Activated CD4-positive, alpha-beta T cell treated with anti-CD3 and anti-CD28 coated beads, Interleukin-2, Interleukin-4, amounts not matched to agents 100 ng/mL and 50 ng/mL, durations not matched to agents 16 hours and 8 hours (primary cell): ENCODE data around the gene SIGLEC6.

Experiments used
- DNase-seq: peaks from one replicate; pipeline ENCODE4 v3.0.0-alpha.2; 2020; ENCODE audit warnings: low spot score

SIGLEC6 gene

DNA sequence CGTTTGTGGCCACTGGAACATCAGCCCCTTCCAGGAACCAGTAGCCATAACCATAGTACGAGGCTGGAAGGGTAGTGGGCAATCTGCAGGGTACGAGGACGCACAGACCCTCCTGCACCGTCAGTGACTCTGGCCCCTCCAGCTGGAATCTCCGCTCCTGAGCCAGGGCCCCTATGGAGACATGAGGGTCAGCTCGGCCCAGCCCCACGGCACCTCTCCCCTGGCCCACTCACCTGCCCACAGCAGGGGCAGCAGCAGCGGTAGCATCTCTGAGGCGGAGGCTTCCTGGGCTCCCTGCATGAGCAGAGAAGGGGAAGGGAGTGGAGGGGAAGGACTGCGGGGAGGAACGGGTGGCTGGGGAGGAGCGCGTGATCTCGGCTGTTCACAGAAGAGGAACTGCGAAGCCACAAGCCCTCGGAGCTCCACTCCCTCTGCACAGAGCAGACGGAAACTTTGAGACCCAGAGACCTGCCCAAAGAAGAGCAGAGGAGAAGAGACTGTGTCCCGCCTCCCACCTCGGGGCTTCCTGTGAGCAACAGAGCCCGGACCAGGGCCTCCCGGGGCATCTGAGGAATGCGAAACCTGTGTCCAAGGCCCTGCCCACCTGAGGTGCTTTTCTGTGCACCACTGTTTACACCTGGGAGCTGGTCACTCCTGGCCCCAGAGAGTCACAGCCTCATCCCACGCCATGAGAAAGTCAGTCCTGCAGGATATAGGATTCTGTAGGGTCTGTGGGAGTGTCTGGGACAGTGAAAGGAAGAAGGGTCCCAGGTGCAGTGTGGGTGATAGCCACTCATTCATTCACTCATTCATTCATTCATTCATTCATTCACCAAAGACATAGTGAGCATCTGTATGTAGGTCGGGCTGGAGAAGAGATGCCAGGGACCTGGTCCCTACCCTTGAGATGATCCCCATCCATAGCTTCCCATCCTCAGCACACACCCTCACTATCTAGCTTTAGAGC is at the start of gene SIGLEC6:
SIGLEC6 (minus strand) TSS at position 322 of the 967 bp plus-strand sequence; CDS start at position 300, 22 bp downstream.
- no peak for DNase-seq

DNA sequence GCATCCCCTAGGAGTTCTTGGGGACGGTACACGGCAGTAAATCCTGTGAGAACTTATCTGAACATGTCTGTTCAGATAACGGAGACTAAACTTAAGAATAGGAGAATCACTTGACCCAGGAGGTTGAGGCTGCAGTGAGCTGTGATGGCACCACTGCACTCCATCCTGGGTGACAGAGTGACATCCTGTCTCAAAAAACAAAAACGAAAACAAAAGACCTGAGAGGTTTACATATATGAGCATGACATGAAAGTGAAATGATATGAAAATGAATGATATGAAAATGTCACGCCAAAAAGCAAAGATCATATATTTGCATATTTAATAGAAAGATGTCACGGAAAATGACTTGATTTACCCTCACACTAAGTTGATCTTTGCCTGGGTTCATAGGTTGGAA is 45.4 kb upstream of the SIGLEC6 start:
- DNase-seq: peak; percentile 30

DNA sequence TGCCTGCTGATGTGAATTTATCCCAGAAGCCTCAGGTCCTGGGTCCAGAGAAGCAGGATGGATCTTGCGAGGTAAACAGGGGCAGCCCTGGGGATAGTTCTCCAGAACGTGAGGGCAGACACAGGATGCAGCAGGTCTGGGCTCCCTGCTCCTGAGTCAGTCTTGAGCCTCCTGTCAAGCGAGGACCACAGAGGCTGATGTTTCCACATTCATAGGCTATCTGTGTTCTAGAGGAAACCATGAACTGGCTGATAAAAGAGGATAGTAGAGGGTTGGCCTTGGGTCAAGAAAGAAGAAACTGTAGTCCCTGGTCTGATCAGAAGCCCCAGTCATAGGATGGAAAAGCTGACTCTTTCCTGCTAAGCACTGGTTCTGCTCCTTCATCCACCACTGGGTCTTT is 41.9 kb upstream of the SIGLEC6 start:
- no peak for DNase-seq

DNA sequence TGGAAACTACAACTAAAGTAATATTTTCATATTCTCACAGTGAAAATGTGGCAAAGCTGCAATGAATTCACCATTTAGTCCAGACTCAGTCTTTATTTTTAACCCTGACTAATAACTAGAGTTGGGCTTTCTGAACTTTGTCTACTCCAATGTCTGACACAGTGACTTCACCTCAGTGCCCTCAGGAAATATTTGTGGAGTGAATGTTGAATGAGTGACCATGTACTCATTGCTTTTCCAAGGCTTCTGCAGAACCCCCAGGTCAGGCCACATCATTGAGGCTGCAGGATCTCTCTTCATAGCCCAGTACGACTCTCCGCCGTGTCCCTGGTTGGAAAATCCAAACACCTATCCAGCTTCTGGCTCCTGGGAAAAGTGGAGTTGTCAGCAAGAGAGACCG is 41.4 kb upstream of the SIGLEC6 start:
- DNase-seq: no peak

DNA sequence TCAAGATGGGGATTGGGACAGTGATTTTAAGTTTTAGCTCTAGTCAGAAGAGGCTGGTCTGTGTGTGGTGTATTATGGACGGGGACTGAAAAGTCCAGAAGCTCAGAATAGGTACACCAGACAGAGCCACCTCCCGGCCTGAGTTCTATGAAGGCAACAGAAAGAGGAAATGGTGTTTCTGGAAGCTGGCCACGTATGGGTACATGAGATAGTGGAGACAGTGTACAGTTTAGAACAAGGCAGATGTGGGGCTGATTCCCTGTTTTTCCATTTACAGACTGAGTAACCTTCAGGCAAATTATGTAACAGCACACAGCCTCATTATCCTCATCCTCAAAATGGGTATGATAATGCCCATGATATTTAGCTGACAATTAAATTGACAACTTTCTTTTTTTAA is 40.9 kb upstream of the SIGLEC6 start:
- DNase-seq: no peak

DNA sequence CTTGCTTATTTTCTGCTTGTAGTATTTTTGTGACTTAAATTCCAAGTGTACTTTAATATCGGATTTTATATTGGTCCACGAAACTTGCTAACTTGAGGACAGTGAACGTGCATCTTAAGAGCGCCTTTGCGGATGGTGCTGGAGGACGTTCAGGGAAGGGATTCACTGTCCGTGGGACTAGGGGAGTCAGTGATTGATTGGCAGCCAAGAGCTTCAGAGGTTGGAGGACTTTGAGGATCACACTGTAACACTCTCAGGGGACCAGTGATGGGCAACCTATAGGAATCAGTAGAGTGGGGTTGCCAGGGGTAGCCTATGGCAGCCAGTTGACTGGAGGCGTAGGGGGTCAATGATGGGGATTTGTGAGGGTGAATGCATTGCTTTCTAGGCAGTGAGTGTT is 40.1 kb upstream of the SIGLEC6 start:
- no peak for DNase-seq

DNA sequence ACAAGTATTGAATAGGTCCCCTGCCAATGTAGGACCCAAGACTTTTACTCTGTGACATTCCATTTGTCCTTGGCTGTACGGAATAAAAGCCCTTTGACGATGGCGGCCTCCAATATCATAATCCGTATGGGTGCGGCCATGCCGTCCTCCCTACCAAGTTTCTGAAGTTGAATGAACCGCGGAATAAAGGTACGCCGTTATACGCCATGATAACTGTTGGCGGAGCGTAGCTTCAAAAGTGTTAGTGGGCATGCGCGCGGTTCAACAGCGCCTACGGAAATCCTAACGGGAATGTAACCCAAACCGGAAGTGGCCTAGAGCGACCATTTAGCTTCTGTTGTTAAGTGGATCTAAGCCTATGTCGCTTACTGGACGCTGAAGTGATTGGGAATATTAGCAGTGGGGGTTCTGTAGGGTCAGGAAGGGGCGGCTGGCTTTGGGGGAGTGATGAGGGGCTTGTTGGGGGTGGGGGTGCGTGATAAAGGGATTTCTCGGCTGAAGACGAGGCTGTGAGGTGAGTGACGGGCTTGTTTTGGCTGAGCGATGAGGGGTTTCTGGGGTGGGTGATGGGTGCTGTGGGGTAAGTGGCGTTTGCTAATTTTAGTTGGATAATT is 39.6 kb upstream of the SIGLEC6 start, which contains the start of gene ZNF175:
ZNF175 (plus strand) TSS at position 322 of the 614 bp plus-strand sequence. CDS start 2,047 bp downstream, outside the sequence.
- peak; percentile 88 for DNase-seq

DNA sequence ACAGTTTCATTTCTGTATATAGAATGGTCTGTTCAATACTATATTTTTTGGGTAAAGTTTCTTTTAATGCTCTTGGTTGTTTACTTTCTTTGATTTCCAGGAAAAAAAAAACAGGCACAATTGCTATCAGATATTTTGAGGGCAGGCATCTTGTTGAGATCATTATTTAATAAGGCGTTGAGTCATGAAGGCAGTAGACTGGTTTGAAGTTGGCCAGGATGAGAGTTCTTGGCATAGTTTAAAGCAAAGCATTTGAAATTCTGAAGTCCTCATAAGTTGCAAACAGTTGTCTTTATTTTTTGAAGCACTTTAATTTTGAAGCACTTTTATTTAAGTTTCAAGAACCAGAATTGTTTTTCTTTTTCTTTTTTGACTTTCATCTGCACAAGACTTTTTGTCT is 37.0 kb upstream of the SIGLEC6 start:
- DNase-seq: no peak

DNA sequence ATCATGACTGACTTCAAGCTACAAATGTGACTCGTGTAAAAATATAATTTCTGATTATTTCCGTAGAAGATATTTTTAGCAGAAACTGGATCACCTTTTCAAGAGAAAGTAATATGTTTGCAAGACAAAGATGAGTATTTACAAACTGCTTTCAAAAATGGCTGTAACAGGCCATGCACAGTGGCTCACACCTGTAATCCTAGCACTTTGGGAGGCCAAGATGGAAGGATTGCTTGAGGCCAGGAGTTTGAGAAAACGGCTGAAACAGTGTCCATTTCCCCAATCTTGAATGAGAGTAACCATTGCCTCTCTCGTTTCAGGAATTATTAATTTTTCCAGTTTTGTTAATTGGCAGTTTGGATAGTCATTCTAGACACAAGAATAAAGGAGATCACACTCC is 36.1 kb upstream of the SIGLEC6 start:
- no peak for DNase-seq

DNA sequence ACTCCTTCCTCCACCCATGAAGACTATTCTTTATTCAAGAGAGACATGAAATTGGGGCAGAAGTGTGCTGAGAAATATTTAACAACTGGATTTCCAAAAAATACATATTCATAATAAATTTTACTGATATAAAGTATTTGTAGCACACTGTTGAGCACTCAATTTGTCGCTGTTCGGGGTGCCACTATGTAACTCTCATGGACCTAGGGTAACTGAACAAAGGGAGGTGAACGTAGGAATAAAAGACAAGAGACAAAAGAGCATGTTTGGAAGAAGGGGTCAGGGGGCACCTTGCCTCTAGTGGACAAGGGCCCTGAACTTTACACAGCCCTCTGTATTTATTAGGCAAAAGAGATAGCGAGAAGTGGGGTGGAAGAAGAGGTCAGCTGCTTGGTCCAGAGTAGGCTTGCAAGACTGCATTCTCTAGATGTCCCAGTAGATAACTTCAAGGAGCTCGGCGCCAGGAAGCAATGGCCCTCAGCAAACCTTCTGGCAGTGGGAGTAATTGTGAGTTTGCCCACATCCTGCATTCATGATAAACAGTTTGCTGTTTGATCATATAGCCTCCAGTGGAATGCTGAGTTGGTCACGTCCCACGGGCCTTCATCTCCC is 35.1 kb upstream of the SIGLEC6 start:
- DNase-seq: no peak

DNA sequence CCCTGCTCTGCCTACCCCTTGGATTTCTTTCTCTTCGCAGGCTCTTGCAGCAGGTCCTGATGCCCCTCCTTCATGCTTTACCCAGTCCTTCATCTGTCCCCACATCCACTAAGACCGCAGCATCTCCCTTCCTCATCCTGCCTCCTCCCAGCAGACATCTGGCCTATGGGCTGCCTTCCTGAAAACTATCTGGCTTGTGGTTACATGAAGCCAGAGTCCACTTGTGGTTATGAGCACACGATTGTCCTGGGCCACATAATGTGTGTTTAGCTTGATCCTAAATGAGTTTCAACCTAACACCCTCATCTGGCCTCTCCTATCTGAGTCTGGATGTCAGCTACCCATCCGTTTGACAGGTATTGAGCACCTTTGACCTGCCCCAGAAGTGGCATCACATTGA is 34.1 kb upstream of the SIGLEC6 start:
- DNase-seq: no peak

DNA sequence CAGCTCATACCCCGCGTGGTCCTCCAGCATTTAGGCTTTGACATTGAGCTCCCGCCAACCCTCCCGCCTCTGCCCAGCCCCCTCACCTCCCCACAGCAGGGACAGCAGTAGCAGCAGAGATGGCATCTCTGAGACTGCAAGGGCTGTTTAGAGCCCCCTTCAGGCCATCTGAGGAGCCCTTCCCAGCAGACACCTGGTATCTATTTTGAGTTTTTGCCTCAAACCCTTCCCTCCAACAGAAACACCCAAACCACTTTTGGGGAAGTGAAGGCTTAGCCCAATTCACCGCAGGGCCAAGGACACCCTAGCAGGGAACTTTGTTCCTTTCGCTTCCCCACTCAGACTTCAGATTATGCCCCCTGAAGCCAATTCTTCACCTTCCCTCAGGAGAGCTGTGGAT is 33.3 kb upstream of the SIGLEC6 start:
- no peak for DNase-seq

DNA sequence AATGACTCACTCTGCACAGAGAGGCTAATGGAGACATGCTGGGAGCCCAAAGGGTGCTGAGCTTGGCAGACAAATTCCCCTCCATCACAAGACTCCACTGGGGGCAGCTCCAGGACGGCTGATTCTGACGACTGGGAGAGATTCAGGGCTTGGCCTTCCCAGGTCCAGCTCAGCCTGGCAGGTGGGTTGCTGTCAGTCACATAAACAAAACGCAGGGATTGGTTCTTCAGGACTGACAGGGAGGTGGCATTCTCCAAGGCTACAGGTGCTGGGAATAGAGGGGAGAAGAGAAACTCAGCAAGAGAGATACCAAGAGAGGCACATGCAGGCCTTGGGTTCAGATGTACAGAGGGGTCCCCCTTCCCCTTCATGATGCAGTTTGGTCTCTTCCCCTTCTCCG is 28.9 kb upstream of the SIGLEC6 start:
- no peak for DNase-seq

DNA sequence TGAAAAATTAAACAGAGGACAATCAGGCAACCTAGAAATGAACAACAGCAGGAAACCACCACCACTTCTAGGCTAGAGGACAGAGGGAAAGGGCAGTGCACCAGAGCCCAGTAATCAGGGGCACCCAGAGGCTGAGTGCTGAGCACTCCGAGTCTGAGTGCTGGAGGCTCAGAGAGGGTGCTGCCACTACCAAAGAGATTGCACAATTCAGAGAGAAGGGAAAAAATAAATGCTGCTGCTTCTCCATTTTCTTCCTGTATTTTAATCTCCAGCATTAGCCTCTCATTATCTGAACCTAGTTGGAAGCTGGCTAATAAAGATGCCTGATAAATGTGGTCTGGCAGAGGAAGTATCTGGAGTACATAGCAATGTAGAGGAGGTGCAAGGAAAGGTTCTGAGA is 27.8 kb upstream of the SIGLEC6 start:
- DNase-seq: no peak

DNA sequence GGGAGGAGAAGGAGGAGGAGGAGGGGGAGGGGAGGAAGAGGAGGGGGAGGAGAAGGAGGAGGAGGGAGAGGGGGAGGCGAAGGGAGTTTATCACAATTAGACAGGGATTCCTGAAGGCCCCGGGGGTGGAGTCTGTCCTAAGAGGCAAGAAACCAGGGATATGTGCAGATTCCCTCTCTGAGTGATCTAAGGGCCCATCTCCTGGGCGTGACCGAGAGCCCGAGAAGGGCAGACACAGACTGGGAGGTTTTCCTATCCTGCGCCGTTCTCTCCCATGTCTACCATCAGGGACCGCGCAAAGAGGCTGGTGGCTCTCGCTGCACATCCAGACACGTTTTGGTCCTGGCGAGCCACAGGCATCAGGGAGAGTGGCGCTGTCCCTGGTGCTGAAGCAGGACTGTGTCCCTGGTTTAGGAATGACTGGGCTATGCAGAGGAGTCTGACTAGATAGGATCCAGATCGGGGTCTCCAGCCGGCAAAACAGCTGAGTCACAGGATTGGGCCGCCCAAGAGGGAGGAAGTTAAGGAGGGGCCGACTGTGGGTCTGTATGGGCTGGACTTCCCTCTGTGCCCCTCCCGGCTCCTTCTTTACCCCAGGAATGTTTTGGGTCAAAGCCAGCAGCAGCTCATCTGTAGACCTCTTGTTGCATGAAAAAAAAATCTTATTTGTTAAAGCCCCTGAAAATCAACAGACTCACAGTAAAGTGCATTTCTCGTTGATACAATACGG is 21.7 kb upstream of the SIGLEC6 start:
- DNase-seq: peak; percentile 23

DNA sequence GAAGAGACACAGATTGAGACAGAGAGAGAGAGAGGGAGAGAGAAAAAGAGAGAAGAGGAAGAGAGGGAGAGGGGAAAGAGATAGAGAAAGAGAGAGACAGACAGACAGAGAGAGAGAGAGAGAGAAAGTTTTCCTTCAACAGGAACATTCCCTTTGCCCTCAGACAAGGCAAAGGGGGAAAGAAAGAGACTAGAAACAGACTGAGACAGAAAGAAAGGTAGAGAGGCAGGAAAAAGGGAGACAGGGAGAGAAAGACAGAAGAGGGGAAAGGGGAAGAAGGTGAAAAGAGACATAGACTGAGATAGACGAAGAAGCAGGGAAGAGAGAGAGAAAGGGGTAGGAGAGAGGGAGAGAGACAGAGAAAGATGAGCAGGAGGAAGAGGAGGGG is 21.1 kb upstream of the SIGLEC6 start:
- DNase-seq: no peak

DNA sequence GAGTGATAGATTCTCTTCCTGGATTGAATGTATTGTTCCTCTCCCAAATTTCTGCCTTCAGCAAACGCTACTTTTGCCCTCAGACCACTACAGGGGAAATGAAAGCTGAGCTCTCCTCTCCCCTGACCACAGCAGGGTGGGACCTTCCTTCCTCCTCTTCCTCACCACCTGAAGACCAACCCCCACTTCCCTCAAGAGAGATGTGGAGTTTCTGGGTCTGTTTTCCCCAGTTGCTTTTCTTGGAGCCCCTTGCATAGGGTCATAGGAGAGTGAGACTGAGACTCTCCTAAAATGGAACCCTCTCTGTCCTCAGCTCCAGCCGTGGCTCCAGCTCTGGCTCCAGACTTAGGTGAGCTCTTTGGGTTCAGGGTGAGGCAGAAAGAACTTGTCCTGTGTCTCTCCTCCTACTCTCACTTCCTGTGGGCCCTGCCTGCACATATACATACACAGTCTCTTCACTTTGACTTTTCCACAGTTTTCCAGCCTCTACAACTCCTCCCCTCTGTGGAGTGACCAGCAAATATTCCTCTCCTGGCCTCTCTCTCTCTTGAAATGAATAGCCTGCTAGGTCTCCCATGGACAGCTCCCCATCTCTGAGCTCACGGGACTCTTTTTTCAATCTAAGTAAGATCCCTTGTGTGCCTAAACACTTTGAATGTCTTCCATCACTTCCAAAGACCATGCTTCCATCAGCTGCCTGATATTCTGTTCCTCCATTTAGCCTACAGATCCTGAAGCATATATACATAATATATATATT is 20.4 kb upstream of the SIGLEC6 start:
- DNase-seq: no peak

DNA sequence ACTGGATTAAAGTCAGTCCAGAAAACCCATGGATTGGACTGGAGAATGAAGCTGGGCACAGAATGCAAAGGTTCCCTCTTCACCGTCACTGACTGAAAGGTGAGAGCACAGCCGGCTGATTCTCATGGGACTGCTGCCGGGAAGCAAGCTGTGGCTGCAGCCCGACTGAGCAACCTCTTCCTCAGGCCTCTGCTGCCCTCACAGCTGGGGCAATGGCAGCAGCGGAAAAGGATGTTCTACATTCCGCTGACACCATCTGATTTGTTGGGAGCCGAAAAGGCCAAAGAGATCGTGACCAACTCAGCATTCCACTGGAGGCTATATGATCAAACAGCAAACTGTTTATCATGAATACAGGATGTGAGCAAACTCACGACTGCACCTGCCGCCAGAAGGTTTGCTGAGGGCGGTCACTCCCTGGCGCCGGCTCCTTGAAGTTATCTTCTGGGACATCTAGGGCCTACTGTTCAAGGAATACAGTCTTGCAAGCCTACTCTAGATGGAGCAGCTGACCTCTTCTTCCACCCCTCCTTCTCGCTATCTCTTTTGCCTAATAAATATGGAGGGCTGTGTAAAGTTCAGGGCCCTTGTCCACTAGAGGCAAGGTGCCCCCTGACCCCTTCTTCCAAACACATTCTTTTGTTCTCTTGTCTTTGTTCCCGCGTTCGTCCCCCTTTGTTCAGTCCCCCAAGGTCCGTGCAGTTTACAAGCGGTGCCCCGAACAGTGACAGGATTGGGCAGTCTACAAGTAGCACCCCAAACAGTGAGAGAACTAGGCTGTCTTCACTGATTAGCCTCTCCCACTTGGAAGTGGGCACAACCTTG is 19.6 kb upstream of the SIGLEC6 start:
- no peak for DNase-seq

DNA sequence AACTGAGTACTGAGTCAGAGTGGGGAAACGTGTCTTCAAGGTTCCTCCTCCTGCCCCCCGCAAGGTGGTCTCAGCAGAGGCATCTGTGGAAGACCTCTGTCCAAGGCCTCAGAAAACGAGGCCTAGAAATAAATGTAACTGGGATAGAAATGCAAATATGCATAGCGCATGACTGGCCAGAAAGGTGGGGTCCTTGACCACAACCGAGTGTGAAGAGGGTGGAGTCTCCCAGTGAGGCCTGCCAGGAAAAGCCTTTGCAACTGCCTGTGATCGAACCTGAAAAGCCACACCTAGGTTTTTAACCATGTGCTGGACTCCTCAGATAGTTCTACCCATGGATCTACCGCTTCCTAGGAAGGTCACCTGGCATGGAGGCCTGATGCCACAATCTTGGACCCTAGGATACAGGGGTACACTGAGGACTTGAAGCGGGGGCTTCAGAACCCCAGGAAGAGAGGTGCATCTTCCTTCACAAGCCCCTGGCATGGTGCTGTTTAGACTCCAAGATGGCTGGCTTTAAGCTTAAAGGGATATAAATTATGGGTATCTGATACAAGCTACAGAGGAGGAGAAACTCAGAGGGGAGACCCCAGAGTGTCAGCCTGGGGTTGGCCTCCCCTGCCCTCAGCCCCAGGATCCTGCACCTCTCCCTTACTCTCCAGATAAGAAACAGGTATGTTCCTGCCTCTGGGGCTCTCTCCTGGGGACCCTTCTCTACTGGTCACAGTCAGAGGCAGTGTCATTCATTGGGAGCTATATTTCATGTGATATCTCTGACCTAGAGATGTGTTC is 18.3 kb upstream of the SIGLEC6 start:
- DNase-seq: no peak

DNA sequence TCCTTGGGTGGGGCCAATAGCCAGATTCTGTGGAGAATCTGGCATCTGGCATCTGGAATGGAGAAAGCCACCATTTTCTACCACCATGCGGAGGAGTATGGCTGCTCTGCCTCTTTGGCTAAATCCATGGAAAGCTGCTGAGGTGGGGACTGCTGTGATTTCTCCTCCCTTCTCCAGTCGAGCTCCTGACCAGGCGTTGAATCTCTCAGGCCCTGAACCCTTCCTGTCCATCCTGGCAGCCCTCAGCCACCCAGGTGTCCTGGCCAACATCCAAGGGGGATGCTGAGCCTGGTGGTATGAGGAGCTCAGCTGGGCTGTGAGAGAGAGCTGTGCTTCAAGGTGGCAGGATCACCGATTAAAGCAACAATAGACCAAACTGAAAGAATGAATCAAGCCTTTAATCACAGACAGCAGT is 17.4 kb upstream of the SIGLEC6 start:
- DNase-seq: no peak
